ENCODE data around the gene OSBPL5.

GRCh38 chr11:3134651-3135480 is 30.2 kb downstream of the OSBPL5 start:
- TF ChIP-seq CTCF (IDR thresholded peaks at IDR 0.05) (no peak), POLR2A (IDR thresholded peaks at IDR 0.05) (no peak), EP300 (IDR thresholded peaks at IDR 0.05) (no peak)
